Left lobe of liver (tissue), 2 donors: ENCODE results near the gene ORMDL3. TPM values are rescaled to one million over a fixed set of nuclear protein-coding genes. Genes with fewer than 3 reads are reported as not detected.

Source experiments
- ATAC-seq: fragments of 200-7000 bp; cut with Tn5 transposase; one replicate; pipeline ENCODE4 v1.9.1; 2020; ENCODE audit warnings: mild to moderate bottlenecking, moderate library complexity
- DNase-seq: peaks from one replicate; pipeline ENCODE4 v3.0.0-alpha.2; 2020; ENCODE audit warnings: low spot score
- total RNA-seq: library from RNA; stranded (reverse); gene quantifications from one replicate; pipeline ENCODE4 v1.2.1, GENCODE V29; 2021
- donor health status: DM: no; HTN: no; CAD: no; lungs with moderate emphysema.
- donor health status: DM: no; HTN: yes; CAD: no.

ORMDL3 gene, protein sequence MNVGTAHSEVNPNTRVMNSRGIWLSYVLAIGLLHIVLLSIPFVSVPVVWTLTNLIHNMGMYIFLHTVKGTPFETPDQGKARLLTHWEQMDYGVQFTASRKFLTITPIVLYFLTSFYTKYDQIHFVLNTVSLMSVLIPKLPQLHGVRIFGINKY
- total RNA-seq: 159 TPM

DNA sequence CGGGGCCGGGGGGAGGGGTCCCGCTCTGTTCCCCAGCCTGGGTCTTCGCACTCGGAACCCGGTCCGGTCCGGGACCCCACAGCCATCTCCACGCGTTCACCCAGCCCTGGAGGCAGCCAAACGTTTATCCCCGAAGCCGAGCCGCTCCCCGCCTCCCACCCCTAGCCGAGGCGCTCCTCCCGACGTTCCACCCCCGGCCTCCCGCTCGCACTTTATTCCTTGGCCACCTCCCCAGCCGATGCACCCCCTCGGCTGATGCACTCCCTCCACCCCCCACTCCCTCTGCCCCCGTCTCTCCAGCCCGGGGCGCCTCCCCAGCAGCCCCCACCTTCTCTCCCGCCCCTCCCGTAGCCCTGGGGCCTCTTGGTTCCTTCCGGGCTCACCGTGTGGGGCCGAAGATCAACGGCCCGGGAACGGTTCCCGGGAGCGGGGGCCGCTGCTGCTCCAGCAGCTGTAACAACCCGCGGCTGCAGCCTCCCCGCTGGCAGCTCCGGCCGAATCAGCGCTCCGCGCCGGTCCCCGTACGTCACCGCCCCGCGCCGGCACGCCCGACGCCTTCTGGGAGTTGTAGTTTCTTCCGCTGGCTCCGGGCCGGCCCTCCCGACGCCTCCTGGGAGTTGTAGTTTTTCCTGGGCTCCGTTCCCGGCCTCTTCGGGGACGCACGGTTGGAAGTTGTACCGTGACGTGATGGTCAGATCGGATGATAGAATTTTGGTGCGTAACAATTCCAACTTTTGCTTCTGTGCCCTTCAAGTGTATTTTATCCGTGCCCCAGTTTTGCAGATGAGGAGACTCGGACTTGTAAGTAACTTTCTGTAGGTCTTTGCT lies at the start of gene ORMDL3, which contains the start of gene LRRC3C:
ORMDL3 (minus strand) TSS at position 501 of the 828 bp plus-strand sequence. CDS start 3,398 bp downstream, outside the sequence.
LRRC3C (plus strand) TSS at position 632 of the 828 bp plus-strand sequence. CDS start 13,792 bp downstream, outside the sequence.
- peak; percentile 72 for ATAC-seq
- peak; percentile 98 for DNase-seq

DNA sequence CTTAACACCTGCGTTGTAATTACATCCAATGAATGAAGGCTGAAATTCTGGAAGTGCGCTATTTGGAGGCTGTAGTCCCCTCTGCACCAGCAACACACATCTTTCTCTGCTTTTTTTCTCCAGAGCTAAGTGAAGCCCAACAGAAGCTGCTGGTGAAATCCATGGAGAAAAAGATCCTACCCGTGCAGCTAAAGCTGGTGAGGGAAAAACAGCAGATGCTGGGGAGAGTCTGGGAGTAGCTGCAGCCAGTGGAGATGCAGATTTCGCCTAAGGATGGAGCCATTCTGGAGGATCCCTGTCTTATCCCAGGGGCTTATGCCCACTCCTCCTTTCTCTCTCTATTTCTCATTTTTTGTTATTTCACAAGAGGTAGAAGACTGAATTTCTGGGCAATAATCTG lies 48.4 kb upstream of the ORMDL3 start:
- no peak for DNase-seq
- ATAC-seq: no peak

DNA sequence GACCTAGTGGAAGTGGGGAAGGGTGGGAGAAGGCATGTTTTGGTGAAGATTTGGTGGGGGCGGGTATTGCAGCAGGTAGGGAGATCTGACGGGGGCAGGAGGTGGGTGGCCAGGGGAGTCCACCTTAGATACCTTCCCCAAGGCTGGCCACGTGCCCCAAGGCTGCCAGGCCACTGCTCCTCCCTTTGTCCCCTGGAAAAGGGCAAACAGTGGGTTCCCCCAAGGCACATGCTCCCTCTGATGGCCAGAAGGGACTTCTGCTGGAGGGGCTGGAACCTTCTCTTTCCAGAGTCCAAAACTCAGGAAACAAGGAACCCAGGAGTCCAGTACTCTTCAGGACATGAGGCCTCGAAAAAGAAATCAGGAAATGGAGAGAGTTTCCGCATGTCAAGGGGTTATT lies 47.0 kb upstream of the ORMDL3 start:
- DNase-seq (no peak), ATAC-seq (no peak)

DNA sequence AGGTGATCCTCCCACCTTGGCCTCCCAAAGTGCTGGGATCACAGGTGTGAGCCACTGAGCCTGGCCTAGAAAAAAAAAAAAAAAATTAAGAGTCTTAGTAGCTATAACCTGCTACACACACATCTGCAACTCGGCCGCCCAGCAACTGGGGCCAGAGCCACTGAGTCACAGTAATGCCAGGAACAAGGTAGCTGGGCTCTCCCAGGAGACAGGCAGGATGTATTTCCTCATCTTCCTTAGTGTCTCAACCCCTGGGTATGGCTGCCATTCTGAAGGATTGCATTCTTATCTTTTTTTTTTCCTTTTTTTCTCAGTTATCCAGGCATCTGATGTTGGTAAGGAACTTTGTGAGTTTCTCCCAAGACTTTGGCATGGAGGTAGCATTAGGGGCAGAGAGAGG lies 46.1 kb upstream of the ORMDL3 start:
- DNase-seq: no peak
- ATAC-seq: no peak

DNA sequence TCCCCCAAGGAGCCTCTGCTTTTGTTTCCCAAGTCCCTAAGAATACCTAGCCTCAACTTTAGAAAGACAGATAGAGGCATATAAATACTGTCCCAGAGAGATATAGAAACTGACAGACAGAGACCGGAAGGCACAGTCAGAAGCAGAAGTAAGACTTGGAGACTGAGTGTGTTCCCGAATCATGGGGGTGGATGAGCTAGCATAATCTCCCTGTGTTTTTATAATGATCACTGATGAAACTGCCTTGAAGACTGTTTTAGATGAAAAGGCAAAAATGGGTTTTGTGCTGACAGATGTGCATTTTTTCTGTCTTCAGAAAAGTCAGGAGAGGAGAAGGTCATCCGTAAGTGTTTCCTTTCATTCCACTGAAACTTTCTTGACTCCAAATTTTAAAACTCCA lies 44.9 kb upstream of the ORMDL3 start:
- DNase-seq: no peak

DNA sequence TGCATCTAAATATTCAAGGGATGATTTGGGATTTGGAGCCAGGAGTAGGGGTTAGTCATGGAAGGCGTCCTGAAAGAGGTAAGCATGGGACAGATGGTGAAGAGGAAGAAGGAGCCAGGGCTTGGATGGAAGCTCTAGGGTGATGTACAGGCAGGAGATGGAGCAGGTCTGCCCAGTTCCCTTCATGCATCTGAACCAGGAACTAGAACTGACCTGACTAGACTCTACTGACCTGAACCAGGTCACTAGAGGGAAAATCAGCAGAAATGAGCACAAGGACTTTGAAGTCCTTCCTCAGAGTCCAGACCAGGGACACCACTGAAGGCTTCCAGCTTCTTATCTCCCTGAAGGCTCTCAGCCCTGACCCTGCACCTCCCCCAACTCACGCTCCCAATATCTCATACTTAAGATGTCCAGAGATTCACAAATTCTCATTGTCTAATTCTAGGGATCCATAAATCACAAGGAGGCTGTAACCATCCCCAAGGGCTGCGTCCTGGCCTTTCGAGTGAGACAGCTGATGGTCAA lies 43.7 kb upstream of the ORMDL3 start:
- ATAC-seq: no peak

More for the DNA sequence above, 44.9 kb upstream of the ORMDL3 start:
- ATAC-seq: peak; percentile 34

DNA sequence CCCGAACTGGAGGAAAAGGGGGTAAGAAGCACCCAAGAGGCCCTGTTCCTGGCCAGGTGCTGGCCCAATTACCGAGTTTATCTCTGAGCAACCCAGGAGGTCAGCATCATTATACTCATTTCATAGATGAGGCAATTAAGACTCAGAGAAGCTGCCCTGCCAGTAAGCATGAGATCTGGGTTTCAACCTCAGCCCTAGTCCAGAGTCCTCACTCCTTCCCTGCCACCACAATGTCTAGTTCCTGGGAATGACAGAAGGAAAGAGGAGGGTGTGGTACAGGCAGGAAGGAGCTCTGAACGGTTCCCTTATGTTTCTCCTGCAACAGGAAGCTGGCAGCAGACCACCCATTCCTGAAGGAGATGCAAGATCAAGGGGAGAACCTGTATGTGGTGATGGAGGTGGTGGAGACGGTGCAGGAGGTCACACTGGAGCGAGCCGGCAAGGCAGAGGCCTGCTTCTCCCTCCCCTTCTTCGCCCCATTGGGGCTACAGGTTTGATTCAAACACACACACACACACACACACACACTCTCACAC lies 42.8 kb upstream of the ORMDL3 start:
- DNase-seq: no peak
- no peak for ATAC-seq

More for the DNA sequence above, 43.7 kb upstream of the ORMDL3 start:
- DNase-seq: no peak

DNA sequence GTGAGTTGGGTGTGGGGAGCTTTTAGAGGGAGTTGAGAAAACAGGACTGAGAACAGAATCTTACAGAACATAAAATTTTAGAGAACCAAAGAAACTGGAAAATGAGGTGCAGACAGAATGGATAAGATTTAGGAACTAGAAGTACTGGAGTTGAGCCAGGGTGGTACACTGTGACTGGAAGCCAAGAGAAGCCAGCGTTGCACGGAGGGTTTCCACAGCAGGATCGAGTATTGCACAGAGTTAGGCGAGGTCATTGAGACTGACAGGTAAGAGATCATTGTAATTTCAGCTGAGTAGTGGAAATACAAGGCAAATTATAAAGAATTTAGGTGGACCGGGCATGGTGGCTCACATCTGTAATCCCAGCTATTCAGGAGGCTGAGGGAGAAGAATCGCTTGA lies 42.0 kb upstream of the ORMDL3 start:
- no peak for DNase-seq
- no peak for ATAC-seq

DNA sequence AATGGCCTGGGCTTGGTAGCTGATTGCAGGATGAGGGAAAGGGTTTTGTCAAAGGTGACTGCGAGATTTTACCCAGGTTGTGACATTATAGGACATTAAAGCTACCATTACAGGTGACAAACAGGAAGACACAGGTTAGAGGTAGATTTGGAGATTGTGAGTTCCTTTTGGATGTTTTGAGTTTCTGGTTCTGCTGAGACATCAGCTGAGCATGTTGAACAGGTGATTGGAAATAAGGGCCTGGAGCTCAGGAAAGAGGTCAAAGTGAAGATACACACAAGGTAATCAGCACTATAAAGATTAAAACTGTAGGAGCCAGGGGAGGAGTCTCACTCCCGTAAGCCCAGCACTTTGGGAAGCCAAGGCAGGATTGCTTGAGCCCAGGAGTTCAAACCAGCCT lies 41.4 kb upstream of the ORMDL3 start:
- DNase-seq: no peak
- ATAC-seq: no peak

DNA sequence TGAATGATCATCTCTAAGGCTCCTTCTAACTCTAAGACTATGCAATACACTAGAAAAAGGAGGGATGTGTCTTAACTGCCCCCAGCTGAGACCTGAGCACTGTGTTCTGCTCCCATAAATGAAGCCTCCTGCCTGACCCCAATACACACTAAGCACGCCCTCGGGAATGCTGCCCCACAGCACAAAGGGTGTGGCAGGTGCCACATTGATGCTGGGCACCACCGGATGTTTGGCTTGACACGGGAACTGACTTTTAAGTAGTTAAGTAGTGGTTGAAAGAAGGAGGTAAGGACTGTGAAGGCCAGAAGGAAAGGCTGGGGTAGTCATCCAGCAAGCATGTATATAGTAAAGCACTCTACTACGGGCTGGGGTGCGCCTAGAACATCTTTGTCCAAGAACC lies 39.4 kb upstream of the ORMDL3 start:
- DNase-seq: no peak

DNA sequence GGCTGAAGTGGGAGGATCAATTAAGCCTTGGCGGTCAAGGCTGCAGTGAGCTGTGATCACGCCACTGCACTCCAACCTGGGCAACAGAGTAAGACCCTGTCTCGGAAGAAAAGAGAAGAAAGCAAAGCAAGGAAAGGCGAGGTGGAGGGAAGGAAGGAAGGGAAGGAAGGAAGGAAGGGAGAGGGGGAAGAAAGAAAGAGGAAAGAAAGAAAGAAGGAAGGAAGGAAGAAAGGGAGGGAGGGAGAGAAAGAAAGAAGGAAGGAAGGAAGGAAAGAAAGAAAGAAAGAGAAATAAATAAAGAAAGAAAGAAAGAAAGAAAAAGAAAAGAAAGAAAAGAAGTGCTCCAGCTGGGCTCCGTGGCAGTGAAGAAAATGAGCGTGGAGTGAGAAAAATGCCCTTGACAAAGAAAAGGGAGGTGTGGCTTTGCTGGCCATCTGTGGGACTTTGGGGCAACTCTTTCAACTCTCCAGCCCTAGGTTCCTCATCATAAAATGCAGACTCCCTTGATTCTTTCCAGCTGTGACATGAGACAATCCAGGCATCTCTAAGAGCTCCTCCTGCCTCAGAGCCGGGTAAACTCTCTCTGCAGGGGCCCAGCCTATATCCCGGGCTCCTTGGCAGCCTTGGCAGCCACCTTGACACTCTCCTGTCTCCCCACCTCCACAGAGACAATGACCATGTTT lies 37.8 kb upstream of the ORMDL3 start:
- DNase-seq (no peak), ATAC-seq (no peak)

More for the DNA sequence above, 39.4 kb upstream of the ORMDL3 start:
- no peak for ATAC-seq

DNA sequence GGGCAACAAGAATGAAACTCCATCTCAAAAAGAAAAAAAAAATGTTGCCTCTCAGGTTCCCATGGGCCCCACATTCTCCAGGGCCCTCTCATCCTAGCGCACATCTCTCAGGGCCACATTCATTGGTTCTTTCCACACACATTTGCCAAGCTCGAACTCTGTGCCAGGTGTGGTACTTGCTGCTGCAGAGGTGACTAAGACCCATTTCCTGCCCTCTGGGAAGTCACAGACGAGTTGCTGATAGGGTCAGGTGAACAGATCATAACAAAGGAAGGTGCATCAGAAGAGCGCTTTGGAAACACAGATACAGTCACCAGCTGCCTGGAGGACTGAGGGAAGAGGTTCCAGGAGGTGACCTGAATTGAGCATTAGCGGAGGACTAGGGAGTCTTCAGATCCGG lies 36.4 kb upstream of the ORMDL3 start:
- no peak for DNase-seq
- no peak for ATAC-seq

DNA sequence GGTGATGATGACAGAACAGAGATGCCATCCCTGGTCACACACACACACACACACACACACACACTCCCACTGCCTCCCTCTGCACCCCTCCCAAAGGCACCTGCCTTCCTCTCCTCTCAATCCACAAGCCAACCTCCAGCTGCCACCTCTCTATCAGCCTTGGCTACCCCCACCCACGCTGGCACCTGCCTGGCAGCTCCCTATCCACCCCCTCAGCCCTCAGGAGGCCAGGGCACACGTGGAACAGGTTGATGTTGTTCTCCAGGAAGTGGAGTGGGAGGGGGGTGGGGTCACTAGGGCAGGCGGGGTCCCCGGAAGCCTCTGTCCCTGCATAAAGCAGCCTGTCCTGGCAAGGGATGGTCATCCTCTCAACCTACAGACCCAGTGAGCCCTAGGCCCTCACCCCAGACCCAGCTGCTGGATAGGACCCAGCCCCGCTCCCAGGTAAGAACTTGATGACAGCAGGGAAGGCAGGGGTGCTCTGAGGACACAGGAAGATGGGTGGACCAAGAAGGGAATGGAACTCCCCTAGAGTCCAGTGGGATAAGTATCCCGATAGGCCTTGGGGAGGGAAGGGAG lies 35.3 kb upstream of the ORMDL3 start, which contains the start of gene GSDMA:
GSDMA (plus strand) TSS at position 363 of the 579 bp plus-strand sequence. CDS start 2,684 bp downstream, outside the sequence.
- no peak for DNase-seq
- ATAC-seq: no peak

DNA sequence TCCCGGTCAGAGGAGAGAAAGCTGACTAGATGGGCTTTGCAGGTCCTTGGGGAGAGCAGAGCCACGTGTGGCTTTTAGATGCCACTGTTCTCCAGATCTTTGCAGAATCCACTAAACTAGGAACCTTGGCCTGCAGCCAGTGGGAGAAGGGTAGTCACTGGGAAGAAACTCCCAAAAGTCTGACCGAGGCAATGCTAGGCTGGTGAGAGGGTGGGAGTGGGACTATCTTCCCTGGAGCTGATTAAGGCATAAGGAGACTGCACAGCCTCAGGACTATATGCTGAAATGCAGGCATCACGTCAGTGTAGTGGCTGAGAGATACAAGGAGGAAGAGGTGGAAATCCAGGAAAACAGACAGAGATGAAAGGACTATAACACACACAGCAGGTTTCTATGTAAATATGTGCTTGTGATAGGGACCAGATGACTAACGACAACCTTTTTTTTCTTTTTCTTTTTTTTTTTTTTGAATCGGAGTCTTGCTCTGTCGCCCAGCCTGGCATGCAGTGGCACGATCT lies 33.2 kb upstream of the ORMDL3 start:
- ATAC-seq (no peak), DNase-seq (no peak)

DNA sequence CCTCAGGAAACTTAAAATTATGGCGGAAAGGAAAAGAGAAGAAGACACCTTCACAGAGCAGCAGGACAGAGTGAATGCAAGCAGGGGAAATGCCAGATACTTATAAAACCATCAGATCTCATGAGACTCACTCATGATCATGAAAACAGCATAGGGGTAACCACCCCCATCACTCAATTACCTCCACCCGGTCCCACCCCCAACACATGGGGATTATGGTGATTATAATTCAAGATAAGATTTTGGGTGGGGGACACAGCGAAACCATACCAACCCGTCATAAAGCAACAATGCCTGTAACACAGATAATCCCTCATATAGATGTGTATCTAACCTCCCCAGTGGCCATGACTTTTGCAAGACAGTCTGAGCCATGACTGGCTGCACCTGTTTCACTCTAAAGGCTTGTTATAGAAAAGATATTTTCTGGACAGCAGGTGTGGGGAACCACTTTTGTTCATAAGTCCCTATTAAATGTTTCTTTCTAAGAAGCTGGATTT lies 28.4 kb upstream of the ORMDL3 start:
- ATAC-seq: no peak
- no peak for DNase-seq

DNA sequence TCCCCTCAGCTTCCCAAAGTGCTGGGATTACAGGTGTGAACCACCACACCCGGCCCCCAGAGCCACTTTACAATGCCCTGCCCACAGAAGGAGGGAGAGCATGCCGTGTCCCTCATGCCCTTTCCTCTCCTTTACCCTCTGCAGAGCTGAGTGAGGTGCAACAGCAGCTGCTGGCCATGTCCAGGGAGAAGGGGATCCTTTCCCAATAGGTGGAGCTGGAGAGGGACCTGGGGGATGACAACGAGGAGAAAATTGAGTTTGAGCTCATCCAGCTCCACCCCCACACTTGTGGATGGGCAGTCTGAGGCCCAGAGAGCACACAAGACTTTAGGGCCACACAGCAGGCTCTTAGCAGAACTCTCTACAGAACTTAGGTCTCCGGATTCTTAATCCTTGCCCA lies 27.5 kb upstream of the ORMDL3 start:
- DNase-seq: no peak

DNA sequence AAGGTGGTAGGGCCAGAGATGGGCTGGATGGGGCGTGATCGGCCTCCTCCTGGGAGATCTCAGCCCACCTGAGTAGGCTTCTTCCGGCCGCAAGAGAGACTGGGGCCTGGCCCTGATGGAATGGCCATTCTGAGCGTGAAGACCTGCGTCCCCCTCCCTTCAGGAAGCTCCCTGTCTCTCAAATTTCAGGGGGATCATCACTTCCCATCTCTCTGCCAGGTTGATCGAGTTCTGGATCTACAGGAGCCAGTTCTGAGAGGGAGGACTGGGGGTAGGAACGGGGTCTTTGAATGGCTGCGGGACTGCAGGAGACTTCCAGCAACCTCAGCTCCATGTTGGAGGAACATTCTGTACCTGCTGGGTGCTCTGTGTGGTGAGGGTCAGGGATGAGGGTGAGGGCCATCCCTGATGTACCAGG lies 26.1 kb upstream of the ORMDL3 start:
- DNase-seq (no peak), ATAC-seq (no peak)

More for the DNA sequence above, 27.5 kb upstream of the ORMDL3 start:
- no peak for ATAC-seq

DNA sequence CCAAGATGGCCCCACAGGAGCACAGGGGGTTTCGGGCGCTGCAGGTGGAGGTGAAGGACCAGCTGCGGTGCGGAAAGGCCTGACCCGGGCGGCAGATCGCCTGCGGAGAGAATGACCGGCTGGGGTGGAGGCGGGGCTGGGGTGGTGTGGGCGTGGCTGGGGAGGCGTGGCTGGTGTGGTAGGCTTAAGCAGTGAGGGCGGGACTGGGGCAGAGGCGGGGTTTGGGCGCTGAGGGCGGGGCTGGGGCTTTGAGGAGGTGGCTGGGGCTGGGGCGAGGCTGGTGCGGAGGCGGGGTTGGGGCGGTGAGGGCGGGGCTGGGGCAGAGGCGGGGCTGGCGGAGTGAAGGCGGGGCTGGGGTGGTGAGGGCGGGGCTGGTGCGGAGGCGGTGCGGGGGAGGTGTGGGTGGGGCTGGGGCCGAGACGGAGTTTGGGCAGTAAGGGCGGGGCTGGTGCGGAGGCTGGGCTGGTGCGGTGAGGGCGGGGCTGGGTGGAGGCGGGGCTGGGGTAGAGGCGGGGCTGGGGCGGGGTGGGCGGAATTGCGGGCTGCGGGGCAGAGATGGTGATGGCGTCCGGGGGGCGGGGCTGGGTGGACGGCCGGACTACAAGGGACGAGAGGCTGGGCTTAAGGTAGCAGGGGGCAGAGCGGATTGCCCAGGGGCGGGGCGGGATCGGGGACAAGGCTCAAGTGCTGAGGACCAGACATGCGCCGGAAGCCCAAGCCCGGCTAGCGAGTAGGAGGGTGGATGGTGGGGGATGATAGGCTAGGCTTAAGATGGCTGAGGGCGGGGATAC lies 25.5 kb upstream of the ORMDL3 start:
- ATAC-seq (peak; percentile 88), DNase-seq (peak; percentile 99)

DNA sequence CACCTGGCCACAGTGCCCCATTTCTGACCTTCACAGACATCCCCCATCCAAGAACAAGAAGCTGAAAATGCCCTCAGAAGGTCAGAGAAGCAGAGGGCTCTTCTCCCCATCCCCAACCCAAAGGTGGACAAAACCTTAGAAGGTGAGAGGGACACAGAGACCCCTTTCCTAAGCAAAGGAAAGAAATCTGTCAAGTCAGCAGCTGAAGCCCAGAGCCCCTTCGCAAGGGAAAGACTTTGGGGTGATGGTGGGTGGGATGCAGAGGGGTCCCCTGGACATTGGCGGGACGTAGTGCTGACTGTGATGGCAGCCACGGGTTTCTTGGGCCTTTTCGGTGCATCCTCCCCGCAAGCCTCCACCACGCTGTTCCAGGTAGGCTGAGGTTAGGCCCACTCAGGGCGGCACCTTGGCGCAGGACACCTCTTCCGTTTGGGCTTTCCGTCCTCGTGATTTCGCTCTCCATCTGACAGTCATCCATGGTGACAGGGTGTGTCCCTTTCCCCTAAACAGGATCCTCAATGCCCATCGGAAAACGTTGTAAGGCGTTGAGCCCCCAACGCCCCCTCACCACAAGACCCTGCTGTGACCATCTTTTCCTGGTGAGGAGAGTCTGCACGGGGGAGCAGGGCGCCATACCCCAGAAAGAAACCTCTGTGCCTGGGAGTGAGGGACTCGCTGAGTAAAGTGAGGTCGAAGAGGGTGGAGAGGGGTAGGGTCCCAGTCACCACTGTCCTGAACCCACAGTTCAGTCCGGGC lies 24.7 kb upstream of the ORMDL3 start:
- DNase-seq: peak; percentile 55
- no peak for ATAC-seq
